Thyroid gland (tissue), 4 donors: Measurements from ENCODE around the gene PPHLN1. TPM values are rescaled to one million over a fixed set of nuclear protein-coding genes. Genes with fewer than 3 reads are reported as not detected.

Experiments
- DNase-seq, 2 donors: peaks; one replicate each; pipeline ENCODE4 v3.0.0-alpha.2; 2019
- H3K27ac ChIP-seq, 3 donors: fragments of 200-600 bp; sonication (generic); 1 replicate in 2 of 3; 2 replicates in 1 of 3; pipeline ENCODE4 v1.5.1; 2016 to 2019; ENCODE audit warnings: mild to moderate bottlenecking in 1 of 3, moderate library complexity in 1 of 3
- H3K27me3 ChIP-seq: fragments of 200-600 bp; sonication (generic); one replicate; pipeline ENCODE4 v1.5.1; 2019
- H3K36me3 ChIP-seq, 2 donors: fragments of 200-600 bp; sonication (generic); one replicate each; pipeline ENCODE4 v1.5.1; 2016 to 2019
- H3K4me1 ChIP-seq, 2 donors: fragments of 200-600 bp; sonication (generic); one replicate each; pipeline ENCODE4 v1.5.1; 2017 to 2019
- H3K4me3 ChIP-seq, 3 donors: fragments of 200-600 bp; sonication (generic); replicated peaks in 1 of 3; 1 replicate in 2 of 3; 2 replicates in 1 of 3; pipeline ENCODE4 v1.5.1; 2016; ENCODE audit warnings: mild to moderate bottlenecking in 1 of 3
- H3K9me3 ChIP-seq: fragments of 200-600 bp; sonication (generic); one replicate; pipeline ENCODE4 v1.5.1; 2017
- CTCF ChIP-seq, 6 experiments: fragments of 200-600 bp in 3 of 6; fragments of 450-650 bp in 3 of 6; sonication (generic) in 3 of 6; IDR thresholded peaks; one replicate each; pipeline ENCODE4 v1.5.1; 2016 to 2019; ENCODE audit warnings: antibody characterized with exemption in 6 of 6, mild to moderate bottlenecking in 2 of 6, inconsistent platforms in 1 of 6, moderate library complexity in 1 of 6
- POLR2A ChIP-seq, 2 donors: fragments of 450-650 bp; IDR thresholded peaks; one replicate each; pipeline ENCODE4 v1.6.1; 2017; ENCODE audit warnings: antibody characterized with exemption in 2 of 2, mild to moderate bottlenecking in 2 of 2, moderate library complexity in 1 of 2
- WGBS, 2 donors: methylation state at CpG; one replicate each; pipeline ENCODE4 v1.1.5; 2017; 5-methylcytosine and 5-hydroxymethylcytosine counted together
- intact Hi-C: fragments of 100-400 bp; cut with DNase I; formaldehyde crosslinking; loops from one replicate; pipeline ENCODE4 v1.15.1; 2023
- total RNA-seq, 4 donors: library from RNA; depleted of rRNA; stranded (reverse); fragments of >200 nt; gene quantifications; one replicate each; pipeline ENCODE4 v1.2.3, GENCODE V29; 2016

Gene PPHLN1
- total RNA-seq, 4 donors from 2014 or later: 57.9 to 91.3 (median 66.3) TPM

GRCh38 chr12:42445891-42446290 lies 119.9 kb downstream of the PPHLN1 start:
- intact Hi-C loops: no loop called here
- no peak for DNase-seq
- H3K4me3 ChIP-seq: no peak overlapping the region
- peak overlapping the region in 1 of 3 donors; percentile 77 for H3K27ac ChIP-seq
- WGBS, 2 donors: 95 to 96% methylated on average over 12 to 16 of the region's 16 CpGs
- H3K4me1 ChIP-seq: peaks cover 11 to 15% of the 10 kb centered on the region in 2 donors
- H3K27me3 ChIP-seq: no peaks in the 10 kb centered on the region
- no peaks in the 10 kb centered on the region for H3K9me3 ChIP-seq
- TF ChIP-seq CTCF (IDR thresholded peaks at IDR 0.05): no peak
- no peak for TF ChIP-seq POLR2A (IDR thresholded peaks at IDR 0.05)
- peaks cover 0 to 7% of the 10 kb centered on the region in 2 donors for H3K36me3 ChIP-seq

- intact Hi-C loops: no loop called here
- WGBS, 2 donors: 27 to 32% methylated on average over 6 of the region's 6 CpGs
- no peak overlapping the region for H3K4me3 ChIP-seq
- no peaks in the 10 kb centered on the region for H3K9me3 ChIP-seq
- TF ChIP-seq CTCF (IDR thresholded peaks at IDR 0.05) (no peak), POLR2A (IDR thresholded peaks at IDR 0.05) (no peak)
- peak overlapping the region; percentile 24 to 77 (median 52) for H3K27ac ChIP-seq
- peaks cover 0 to 7% of the 10 kb centered on the region in 2 donors for H3K36me3 ChIP-seq
- DNase-seq: peak; percentile 79 to 88
- peaks cover 11 to 15% of the 10 kb centered on the region in 2 donors for H3K4me1 ChIP-seq
- H3K27me3 ChIP-seq: no peaks in the 10 kb centered on the region
Measured at GRCh38 chr12:42446761-42447160, 120.8 kb downstream of the PPHLN1 start.

GRCh38 chr12:42447371-42447786 lies 121.4 kb downstream of the PPHLN1 start:
- Histone ChIP-seq H3K4me1 (peaks cover 11 to 15% of the 10 kb centered on the region in 2 donors), H3K9me3 (no peaks in the 10 kb centered on the region), H3K4me3 (no peak overlapping the region), H3K27me3 (no peaks in the 10 kb centered on the region), H3K27ac (peak overlapping the region; percentile 24 to 77 (median 44)), H3K36me3 (peaks cover 0 to 4% of the 10 kb centered on the region in 2 donors)
- intact Hi-C loops: no loop called here
- WGBS, 2 donors: 27 to 39% methylated on average over 3 of the region's 3 CpGs
- peak; percentile 20 to 40 for DNase-seq
- TF ChIP-seq POLR2A (IDR thresholded peaks at IDR 0.05): no peak

- WGBS, 2 donors: 94 to 96% methylated on average over 9 of the region's 9 CpGs
- no peaks in the 10 kb centered on the region for H3K36me3 ChIP-seq
- peaks cover 11 to 15% of the 10 kb centered on the region in 2 donors for H3K4me1 ChIP-seq
- no peak for TF ChIP-seq POLR2A (IDR thresholded peaks at IDR 0.05)
- no peak overlapping the region for H3K4me3 ChIP-seq
- no peak for DNase-seq
- intact Hi-C loops: no loop called here
- no peak overlapping the region for H3K27ac ChIP-seq
- H3K27me3 ChIP-seq: no peaks in the 10 kb centered on the region
- no peaks in the 10 kb centered on the region for H3K9me3 ChIP-seq
Measured at GRCh38 chr12:42448841-42449240, 122.9 kb downstream of the PPHLN1 start.

GRCh38 chr12:42450248-42450647 lies 124.3 kb downstream of the PPHLN1 start:
- no peak overlapping the region for H3K4me3 ChIP-seq
- 65 to 78% methylated on average over 2 of the region's 2 CpGs for WGBS, 2 donors

More at GRCh38 chr12:42450248-42450647, 124.3 kb downstream of the PPHLN1 start:
- Histone ChIP-seq H3K27ac (no peak overlapping the region), H3K4me1 (peaks cover 11 to 18% of the 10 kb centered on the region in 2 donors), H3K27me3 (no peaks in the 10 kb centered on the region), H3K9me3 (no peaks in the 10 kb centered on the region), H3K36me3 (no peaks in the 10 kb centered on the region)
- intact Hi-C loops: no loop called here
- DNase-seq: no peak
- TF ChIP-seq POLR2A (IDR thresholded peaks at IDR 0.05): no peak
- no peak for TF ChIP-seq CTCF (IDR thresholded peaks at IDR 0.05)
